ENCODE data around the gene L3MBTL4.

The L3MBTL4 gene

GRCh38 chr18:5963267-5963666 lies 451.4 kb downstream of the L3MBTL4 start:
- no peak for TF ChIP-seq TCF12 (IDR thresholded peaks at IDR 0.05; ENCODE audit: low read depth)
- no peak for TF ChIP-seq TEAD4 (IDR thresholded peaks at IDR 0.05)
- no peak for TF ChIP-seq EGR1 (IDR thresholded peaks at IDR 0.05)
- TF ChIP-seq NFIC (IDR thresholded peaks at IDR 0.05) = no peak
- TF ChIP-seq ZBTB7A (IDR thresholded peaks at IDR 0.05; ENCODE audit: low read depth) = no peak
- TF ChIP-seq YY1 (IDR thresholded peaks at IDR 0.05; ENCODE audit: low read depth) = no peak
- no peak for TF ChIP-seq MAX (IDR thresholded peaks at IDR 0.05)
- no peak for TF ChIP-seq FOXM1 (IDR thresholded peaks at IDR 0.05; ENCODE audit: borderline replicate concordance, low read depth)
- TF ChIP-seq CREB1 (IDR thresholded peaks at IDR 0.05; ENCODE audit: low read depth) = no peak

GRCh38 chr18:5962362-5962761 lies 452.3 kb downstream of the L3MBTL4 start:
- TF ChIP-seq USF1 (IDR thresholded peaks at IDR 0.05) (no peak), ZBTB7A (IDR thresholded peaks at IDR 0.05; ENCODE audit: low read depth) (no peak), YY1 (IDR thresholded peaks at IDR 0.05; ENCODE audit: low read depth) (no peak), EGR1 (IDR thresholded peaks at IDR 0.05) (no peak), CREB1 (IDR thresholded peaks at IDR 0.05; ENCODE audit: low read depth) (no peak), REST (IDR thresholded peaks at IDR 0.05; ENCODE audit: low read depth) (no peak), TAF1 (IDR thresholded peaks at IDR 0.05; ENCODE audit: low read depth) (no peak)

GRCh38 chr18:5961828-5962150 lies 452.9 kb downstream of the L3MBTL4 start:
- no peak for TF ChIP-seq CREB1 (IDR thresholded peaks at IDR 0.05; ENCODE audit: low read depth)
- TF ChIP-seq REST (IDR thresholded peaks at IDR 0.05; ENCODE audit: low read depth) = no peak
- no peak for TF ChIP-seq YY1 (IDR thresholded peaks at IDR 0.05; ENCODE audit: low read depth)
- no peak for TF ChIP-seq EGR1 (IDR thresholded peaks at IDR 0.05)
- TF ChIP-seq EP300 (IDR thresholded peaks at IDR 0.05; ENCODE audit: borderline replicate concordance) = no peak
- TF ChIP-seq TCF12 (IDR thresholded peaks at IDR 0.05; ENCODE audit: low read depth) = no peak
- TF ChIP-seq TEAD4 (IDR thresholded peaks at IDR 0.05) = no peak
- TF ChIP-seq USF1 (IDR thresholded peaks at IDR 0.05) = no peak
- no peak for TF ChIP-seq RAD21 (IDR thresholded peaks at IDR 0.05; ENCODE audit: low read depth)
- no peak for TF ChIP-seq MAX (IDR thresholded peaks at IDR 0.05)
- no peak for TF ChIP-seq CEBPB (IDR thresholded peaks at IDR 0.05)
- TF ChIP-seq TAF1 (IDR thresholded peaks at IDR 0.05; ENCODE audit: low read depth) = no peak
- TF ChIP-seq NFIC (IDR thresholded peaks at IDR 0.05) = no peak
- TF ChIP-seq FOXM1 (IDR thresholded peaks at IDR 0.05; ENCODE audit: borderline replicate concordance, low read depth) = no peak
- TF ChIP-seq ZBTB7A (IDR thresholded peaks at IDR 0.05; ENCODE audit: low read depth) = no peak

- TF ChIP-seq NFIC (IDR thresholded peaks at IDR 0.05) (no peak), MAX (IDR thresholded peaks at IDR 0.05) (no peak), RAD21 (IDR thresholded peaks at IDR 0.05; ENCODE audit: low read depth) (no peak), CEBPB (IDR thresholded peaks at IDR 0.05) (no peak), TEAD4 (IDR thresholded peaks at IDR 0.05) (no peak), CREB1 (IDR thresholded peaks at IDR 0.05; ENCODE audit: low read depth) (no peak), REST (IDR thresholded peaks at IDR 0.05; ENCODE audit: low read depth) (no peak), ZBTB7A (IDR thresholded peaks at IDR 0.05; ENCODE audit: low read depth) (no peak), EGR1 (IDR thresholded peaks at IDR 0.05) (no peak), EP300 (IDR thresholded peaks at IDR 0.05; ENCODE audit: borderline replicate concordance) (no peak), YY1 (IDR thresholded peaks at IDR 0.05; ENCODE audit: low read depth) (no peak), TCF12 (IDR thresholded peaks at IDR 0.05; ENCODE audit: low read depth) (no peak)
These were observed 453.4 kb downstream of the L3MBTL4 start for GRCh38 chr18:5961097-5961827.
